Measurements from ENCODE around the gene BCAS1.

GRCh38 chr20:54107181-54107580 lies 36.8 kb upstream of the BCAS1 start:
- TF ChIP-seq, protein P1, sequence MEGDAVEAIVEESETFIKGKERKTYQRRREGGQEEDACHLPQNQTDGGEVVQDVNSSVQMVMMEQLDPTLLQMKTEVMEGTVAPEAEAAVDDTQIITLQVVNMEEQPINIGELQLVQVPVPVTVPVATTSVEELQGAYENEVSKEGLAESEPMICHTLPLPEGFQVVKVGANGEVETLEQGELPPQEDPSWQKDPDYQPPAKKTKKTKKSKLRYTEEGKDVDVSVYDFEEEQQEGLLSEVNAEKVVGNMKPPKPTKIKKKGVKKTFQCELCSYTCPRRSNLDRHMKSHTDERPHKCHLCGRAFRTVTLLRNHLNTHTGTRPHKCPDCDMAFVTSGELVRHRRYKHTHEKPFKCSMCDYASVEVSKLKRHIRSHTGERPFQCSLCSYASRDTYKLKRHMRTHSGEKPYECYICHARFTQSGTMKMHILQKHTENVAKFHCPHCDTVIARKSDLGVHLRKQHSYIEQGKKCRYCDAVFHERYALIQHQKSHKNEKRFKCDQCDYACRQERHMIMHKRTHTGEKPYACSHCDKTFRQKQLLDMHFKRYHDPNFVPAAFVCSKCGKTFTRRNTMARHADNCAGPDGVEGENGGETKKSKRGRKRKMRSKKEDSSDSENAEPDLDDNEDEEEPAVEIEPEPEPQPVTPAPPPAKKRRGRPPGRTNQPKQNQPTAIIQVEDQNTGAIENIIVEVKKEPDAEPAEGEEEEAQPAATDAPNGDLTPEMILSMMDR (IDR thresholded peaks at IDR 0.05), result no peak
- no peak for TF ChIP-seq POLR2A (IDR thresholded peaks at IDR 0.05)

All from body of pancreas (tissue), 4 donors.